SK-N-SH (cell line): Measurements from ENCODE around the gene SLC10A7. TPM values are rescaled to one million over a fixed set of nuclear protein-coding genes. Genes with fewer than 3 reads are reported as not detected.

Experiments used
- CTCF ChIA-PET: fragments of 300-600, 350-600 bp; formaldehyde crosslinking; extraction: SDS; loops from one replicate; lab custom pipeline; 2021; lab: Yijun Ruan, JAX
- POLR2A ChIA-PET: fragments of 350-600 bp; sonication (Branson Sonifier 250); formaldehyde crosslinking; extraction: SDS; loops from one replicate; lab custom pipeline; 2020; ENCODE audit warnings: antibody characterized with exemption, inconsistent platforms; lab: Yijun Ruan, JAX
- DNase-seq: peaks from one replicate; pipeline ENCODE4 v3.0.0; 2012
- H2AFZ ChIP-seq: fragments of 200-600 bp; sonication (generic); 2 replicates; pipeline ENCODE4 v1.8.1; 2016; ENCODE audit warnings: antibody characterized with exemption, mild to moderate bottlenecking, low read depth
- H3F3A ChIP-seq: fragments of 200-600 bp; sonication (generic); replicated peaks from 2 replicates; pipeline ENCODE3; 2016; ENCODE audit warnings: antibody characterized with exemption, mild to moderate bottlenecking; ENCODE audit not compliant: insufficient read depth
- H3K27ac ChIP-seq, 2 experiments: fragments of 200-500 bp in 1 of 2; fragments of 200-600 bp in 1 of 2; sonication (Bioruptor generic) in 1 of 2; sonication (generic), shearing (Covaris generic) in 1 of 2; 2 replicates each; pipeline versions ENCODE4 v1.5.1 to v1.6.1; 2014 to 2016; ENCODE audit warnings: low read depth in 2 of 2, inconsistent platforms in 1 of 2, low read length in 1 of 2, mild to moderate bottlenecking in 1 of 2, mixed read lengths in 1 of 2
- H3K27me3 ChIP-seq: fragments of 200-600 bp; sonication (generic), shearing (Covaris generic); 2 replicates; pipeline ENCODE4 v1.6.1; 2016; ENCODE audit warnings: mixed run types; ENCODE audit not compliant: insufficient read depth
- H3K36me3 ChIP-seq, 2 experiments: fragments of 200-500 bp in 1 of 2; fragments of 200-600 bp in 1 of 2; sonication (Bioruptor generic) in 1 of 2; sonication (generic) in 1 of 2; replicated peaks in 1 of 2; 2 replicates each; pipeline versions ENCODE3 to v1.5.1; 2014 to 2016; ENCODE audit warnings: low read length in 1 of 2, mild to moderate bottlenecking in 1 of 2; ENCODE audit not compliant: insufficient read depth in 2 of 2, control insufficient read depth in 1 of 2
- H3K4me1 ChIP-seq, 2 experiments: fragments of 200-500 bp in 1 of 2; fragments of 200-600 bp in 1 of 2; sonication (Bioruptor generic) in 1 of 2; sonication (generic), shearing (Covaris generic) in 1 of 2; 2 replicates each; pipeline versions ENCODE4 v1.5.1 to v1.6.1; 2014 to 2016; ENCODE audit warnings: low read depth in 1 of 2, low read length in 1 of 2, mixed run types in 1 of 2; ENCODE audit not compliant: insufficient read depth in 2 of 2, control insufficient read depth in 1 of 2
- H3K4me2 ChIP-seq: fragments of 200-600 bp; sonication (generic), shearing (Covaris generic); 2 replicates; pipeline ENCODE4 v1.6.1; 2017; ENCODE audit warnings: mixed run types
- H3K4me3 ChIP-seq, 2 experiments: fragments of 200-500 bp in 1 of 2; fragments of 200-600 bp in 1 of 2; sonication (Bioruptor generic) in 1 of 2; sonication (generic), shearing (Covaris generic) in 1 of 2; 2 replicates each; pipeline versions ENCODE4 v1.5.1 to v1.8.1; 2014 to 2016; ENCODE audit warnings: low read depth in 2 of 2, inconsistent platforms in 1 of 2, low read length in 1 of 2, mild to moderate bottlenecking in 1 of 2, mixed read lengths in 1 of 2, moderate library complexity in 1 of 2
- H3K79me2 ChIP-seq: fragments of 200-600 bp; sonication (generic); 2 replicates; pipeline ENCODE4 v1.8.1; 2017; ENCODE audit warnings: mild to moderate bottlenecking; ENCODE audit not compliant: insufficient read depth
- H3K9ac ChIP-seq: fragments of 200-600 bp; sonication (generic); 2 replicates; pipeline ENCODE4 v1.6.1; 2017; ENCODE audit warnings: mixed run types
- H3K9me2 ChIP-seq: fragments of 200-600 bp; sonication (generic); 2 replicates; pipeline ENCODE4 v1.6.1; 2017; ENCODE audit warnings: mixed run types
- H3K9me3 ChIP-seq: fragments of 200-600 bp; sonication (generic); 2 replicates; pipeline ENCODE4 v1.6.1; 2017; ENCODE audit warnings: mixed run types, mild to moderate bottlenecking, moderate library complexity
- H4K20me1 ChIP-seq: fragments of 200-600 bp; sonication (generic); 2 replicates; pipeline ENCODE4 v1.6.1; 2017; ENCODE audit warnings: mild to moderate bottlenecking, mixed run types; ENCODE audit not compliant: insufficient read depth
- CHD2 ChIP-seq: fragments of 150-350 bp; IDR thresholded peaks from 2 replicates; pipeline ENCODE4 v1.6.1; 2018; ENCODE audit warnings: low read length; ENCODE audit not compliant: partially characterized antibody
- IRF3 ChIP-seq: fragments of 150-350 bp; IDR thresholded peaks from 2 replicates; pipeline ENCODE4 v1.6.1; 2016; ENCODE audit warnings: mild to moderate bottlenecking, low read depth, low read length
- JUND ChIP-seq: IDR thresholded peaks from 2 replicates; pipeline ENCODE4 v1.4.0; 2012
- MAX ChIP-seq: IDR thresholded peaks from 2 replicates; pipeline ENCODE4 v1.4.0; 2012; ENCODE audit warnings: low read depth
- MXI1 ChIP-seq: IDR thresholded peaks from 2 replicates; pipeline ENCODE4 v1.6.1; 2012; ENCODE audit warnings: mild to moderate bottlenecking, low read depth, low read length, improper control_type of control experiment
- RAD21 ChIP-seq: IDR thresholded peaks from 2 replicates; pipeline ENCODE4 v1.6.1; 2012; ENCODE audit warnings: mild to moderate bottlenecking, low read length
- RFX5 ChIP-seq: IDR thresholded peaks from 2 replicates; pipeline ENCODE4 v1.6.1; 2012; ENCODE audit warnings: mild to moderate bottlenecking, improper control_type of control experiment, low read length
- RXRA ChIP-seq: IDR thresholded peaks from 2 replicates; pipeline ENCODE4 v1.4.0; 2012; ENCODE audit warnings: low read depth, mild to moderate bottlenecking, borderline replicate concordance
- SMC3 ChIP-seq: IDR thresholded peaks from 2 replicates; pipeline ENCODE4 v1.6.1; 2012; ENCODE audit warnings: low read depth, low read length, improper control_type of control experiment
- TCF12 ChIP-seq: IDR thresholded peaks from 2 replicates; pipeline ENCODE4 v1.4.0; 2012
- TEAD4 ChIP-seq: IDR thresholded peaks from 2 replicates; pipeline ENCODE4 v1.4.0; 2012; ENCODE audit warnings: mild to moderate bottlenecking, borderline replicate concordance; ENCODE audit not compliant: insufficient read depth
- WGBS: methylation state at CpG from one replicate; pipeline ENCODE4 v1.1.6; 2017; ENCODE audit warnings: low lambda C conversion rate; 5-methylcytosine and 5-hydroxymethylcytosine counted together
- polyA plus RNA-seq, 3 experiments: library from polyadenylated mRNA; depleted of rRNA; stranded (reverse); fragments of >200 nt; gene quantifications; 2 replicates each; pipeline ENCODE4 v1.2.3, GENCODE V29; 2012
- TF ChIP-seq, protein P1 (sequence below): IDR thresholded peaks from 2 replicates; pipeline ENCODE4 v1.4.0; 2012; ENCODE audit warnings: low read depth, borderline replicate concordance
- TF ChIP-seq, protein P2 (sequence below): IDR thresholded peaks from 2 replicates; pipeline ENCODE4 v1.4.0; 2012; ENCODE audit warnings: low read depth, borderline replicate concordance
- TF ChIP-seq, protein P3 (sequence below): fragments of 200-600 bp; sonication (generic); IDR thresholded peaks from 2 replicates; pipeline ENCODE4 v1.6.1; 2017; ENCODE audit warnings: antibody characterized with exemption, mild to moderate bottlenecking, moderate library complexity
- TF ChIP-seq, protein P4 (sequence below): IDR thresholded peaks from 2 replicates; pipeline ENCODE4; 2012

SLC10A7 gene
- polyA plus RNA-seq, 1 of the 3 experiments (the other 2 are of a cell fraction), result 3.3 TPM

DNA sequence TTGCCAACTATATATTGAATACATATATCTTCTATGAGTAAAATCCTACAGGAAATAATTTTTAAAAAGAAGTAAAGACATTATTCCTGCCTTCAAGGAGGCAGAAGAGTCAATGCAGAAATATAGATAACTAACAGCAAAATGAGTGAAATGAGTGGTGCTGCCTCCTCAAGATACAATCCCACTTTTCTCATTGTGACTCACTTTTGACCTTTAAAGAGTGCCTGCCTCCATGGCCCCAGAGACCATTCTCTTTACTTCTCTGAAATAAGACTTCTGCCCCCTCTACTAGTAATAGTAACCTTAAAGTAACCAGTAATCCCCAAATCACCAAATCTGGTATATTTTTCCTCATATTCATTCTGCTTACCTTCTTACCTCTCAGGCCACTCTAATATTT is 15.5 kb downstream of the SLC10A7 start:
- CTCF ChIA-PET, result no interaction called here

GRCh38 chr4:146500216-146500615 is 21.5 kb downstream of the SLC10A7 start:
- WGBS, result 100% methylated on average over 1 of the region's 1 CpG
- H4K20me1 ChIP-seq, result no peaks in the 10 kb centered on the region; the same call in 1 of the 2 replicates
- no peaks in the 10 kb centered on the region for H3K9me2 ChIP-seq
- H3K4me3 ChIP-seq, result no peak overlapping the region
- no peaks in the 10 kb centered on the region; a peak in 1 of 4 replicates for H3K4me1 ChIP-seq
- H3F3A ChIP-seq, result no peaks in the 10 kb centered on the region
- POLR2A ChIA-PET, result no interaction called here
- H3K27me3 ChIP-seq, result no peaks in the 10 kb centered on the region
- H3K27ac ChIP-seq, result no peak overlapping the region
- H3K4me2 ChIP-seq, result no peak overlapping the region
- no peaks in the 10 kb centered on the region for H3K79me2 ChIP-seq
- CTCF ChIA-PET, result no interaction called here
- peaks cover 0 to 7% of the 10 kb centered on the region in 2 experiments for H3K36me3 ChIP-seq
- H3K9me3 ChIP-seq, result no peaks in the 10 kb centered on the region
- DNase-seq, result no peak
- no peak overlapping the region for H3K9ac ChIP-seq
- H2AFZ ChIP-seq, result no peak overlapping the region
- TF ChIP-seq, protein P1, sequence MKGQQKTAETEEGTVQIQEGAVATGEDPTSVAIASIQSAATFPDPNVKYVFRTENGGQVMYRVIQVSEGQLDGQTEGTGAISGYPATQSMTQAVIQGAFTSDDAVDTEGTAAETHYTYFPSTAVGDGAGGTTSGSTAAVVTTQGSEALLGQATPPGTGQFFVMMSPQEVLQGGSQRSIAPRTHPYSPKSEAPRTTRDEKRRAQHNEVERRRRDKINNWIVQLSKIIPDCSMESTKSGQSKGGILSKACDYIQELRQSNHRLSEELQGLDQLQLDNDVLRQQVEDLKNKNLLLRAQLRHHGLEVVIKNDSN, result no peak
- no peak for TF ChIP-seq TCF12
- TF ChIP-seq MAX, result no peak
- TF ChIP-seq SMC3, result no peak
- TF ChIP-seq, protein P2, sequence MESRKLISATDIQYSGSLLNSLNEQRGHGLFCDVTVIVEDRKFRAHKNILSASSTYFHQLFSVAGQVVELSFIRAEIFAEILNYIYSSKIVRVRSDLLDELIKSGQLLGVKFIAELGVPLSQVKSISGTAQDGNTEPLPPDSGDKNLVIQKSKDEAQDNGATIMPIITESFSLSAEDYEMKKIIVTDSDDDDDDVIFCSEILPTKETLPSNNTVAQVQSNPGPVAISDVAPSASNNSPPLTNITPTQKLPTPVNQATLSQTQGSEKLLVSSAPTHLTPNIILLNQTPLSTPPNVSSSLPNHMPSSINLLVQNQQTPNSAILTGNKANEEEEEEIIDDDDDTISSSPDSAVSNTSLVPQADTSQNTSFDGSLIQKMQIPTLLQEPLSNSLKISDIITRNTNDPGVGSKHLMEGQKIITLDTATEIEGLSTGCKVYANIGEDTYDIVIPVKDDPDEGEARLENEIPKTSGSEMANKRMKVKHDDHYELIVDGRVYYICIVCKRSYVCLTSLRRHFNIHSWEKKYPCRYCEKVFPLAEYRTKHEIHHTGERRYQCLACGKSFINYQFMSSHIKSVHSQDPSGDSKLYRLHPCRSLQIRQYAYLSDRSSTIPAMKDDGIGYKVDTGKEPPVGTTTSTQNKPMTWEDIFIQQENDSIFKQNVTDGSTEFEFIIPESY, result no peak
- no peak for TF ChIP-seq RXRA
- TF ChIP-seq IRF3, result no peak
- TF ChIP-seq MXI1, result no peak
- TF ChIP-seq JUND, result no peak
- no peak for TF ChIP-seq CHD2
- no peak for TF ChIP-seq TEAD4
- TF ChIP-seq RFX5, result no peak

More for the DNA sequence above, 15.5 kb downstream of the SLC10A7 start:
- Histone ChIP-seq H4K20me1 (no peaks in the 10 kb centered on the region), H3K9me3 (no peaks in the 10 kb centered on the region), H3K27ac (no peak overlapping the region), H3K9ac (no peak overlapping the region), H2AFZ (no peak overlapping the region), H3K27me3 (no peaks in the 10 kb centered on the region), H3K36me3 (peaks cover 0 to 7% of the 10 kb centered on the region in 2 experiments), H3K4me2 (no peak overlapping the region), H3K9me2 (no peaks in the 10 kb centered on the region), H3K79me2 (no peaks in the 10 kb centered on the region), H3F3A (no peaks in the 10 kb centered on the region), H3K4me1 (peaks cover 0 to 2% of the 10 kb centered on the region in 2 experiments; a peak in 1 of 4 replicates), H3K4me3 (no peak overlapping the region)
- POLR2A ChIA-PET, result no interaction called here
- TF ChIP-seq, protein P2, result no peak
- TF ChIP-seq, protein P3, sequence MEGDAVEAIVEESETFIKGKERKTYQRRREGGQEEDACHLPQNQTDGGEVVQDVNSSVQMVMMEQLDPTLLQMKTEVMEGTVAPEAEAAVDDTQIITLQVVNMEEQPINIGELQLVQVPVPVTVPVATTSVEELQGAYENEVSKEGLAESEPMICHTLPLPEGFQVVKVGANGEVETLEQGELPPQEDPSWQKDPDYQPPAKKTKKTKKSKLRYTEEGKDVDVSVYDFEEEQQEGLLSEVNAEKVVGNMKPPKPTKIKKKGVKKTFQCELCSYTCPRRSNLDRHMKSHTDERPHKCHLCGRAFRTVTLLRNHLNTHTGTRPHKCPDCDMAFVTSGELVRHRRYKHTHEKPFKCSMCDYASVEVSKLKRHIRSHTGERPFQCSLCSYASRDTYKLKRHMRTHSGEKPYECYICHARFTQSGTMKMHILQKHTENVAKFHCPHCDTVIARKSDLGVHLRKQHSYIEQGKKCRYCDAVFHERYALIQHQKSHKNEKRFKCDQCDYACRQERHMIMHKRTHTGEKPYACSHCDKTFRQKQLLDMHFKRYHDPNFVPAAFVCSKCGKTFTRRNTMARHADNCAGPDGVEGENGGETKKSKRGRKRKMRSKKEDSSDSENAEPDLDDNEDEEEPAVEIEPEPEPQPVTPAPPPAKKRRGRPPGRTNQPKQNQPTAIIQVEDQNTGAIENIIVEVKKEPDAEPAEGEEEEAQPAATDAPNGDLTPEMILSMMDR, result no peak
- TF ChIP-seq RAD21, result no peak
- TF ChIP-seq, protein P4, sequence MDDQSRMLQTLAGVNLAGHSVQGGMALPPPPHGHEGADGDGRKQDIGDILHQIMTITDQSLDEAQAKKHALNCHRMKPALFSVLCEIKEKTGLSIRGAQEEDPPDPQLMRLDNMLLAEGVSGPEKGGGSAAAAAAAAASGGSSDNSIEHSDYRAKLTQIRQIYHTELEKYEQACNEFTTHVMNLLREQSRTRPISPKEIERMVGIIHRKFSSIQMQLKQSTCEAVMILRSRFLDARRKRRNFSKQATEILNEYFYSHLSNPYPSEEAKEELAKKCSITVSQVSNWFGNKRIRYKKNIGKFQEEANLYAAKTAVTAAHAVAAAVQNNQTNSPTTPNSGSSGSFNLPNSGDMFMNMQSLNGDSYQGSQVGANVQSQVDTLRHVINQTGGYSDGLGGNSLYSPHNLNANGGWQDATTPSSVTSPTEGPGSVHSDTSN, result no peak
- DNase-seq, result no peak
